GM23248 (cell line): Measurements from ENCODE around the gene PARVB.

Experiments used
- EZH2 ChIP-seq: fragments of 200-600 bp; sonication (generic); IDR thresholded peaks from 2 replicates; pipeline ENCODE4 v1.6.1; 2018; ENCODE audit warnings: antibody characterized with exemption, mild to moderate bottlenecking; ENCODE audit not compliant: insufficient read depth, poor library complexity, severe bottlenecking
- EZH2phosphoT487 ChIP-seq: fragments of 200-600 bp; sonication (generic); IDR thresholded peaks from 2 replicates; pipeline ENCODE4 v1.6.1; 2018; ENCODE audit warnings: antibody characterized with exemption, moderate library complexity, mild to moderate bottlenecking, low read depth; ENCODE audit not compliant: insufficient read depth

DNA sequence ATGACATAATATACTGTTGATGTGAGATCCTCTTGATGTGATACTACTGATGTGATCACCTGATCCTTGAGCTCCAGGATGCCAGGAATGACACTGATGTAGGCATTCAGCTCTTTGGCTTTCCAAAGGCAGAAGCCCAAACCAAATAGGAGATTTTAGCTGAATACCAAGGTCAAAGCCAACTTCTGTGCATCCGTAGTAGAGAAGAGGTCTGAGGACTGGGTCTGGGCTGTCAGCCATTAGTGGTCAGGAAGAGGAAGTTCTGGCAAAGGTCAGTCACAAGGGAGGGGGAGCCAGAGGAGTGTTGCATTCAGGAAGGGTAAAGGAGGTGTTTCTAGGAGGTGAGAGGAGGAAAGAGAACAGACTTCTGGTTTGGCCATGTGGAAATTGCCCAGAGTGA is 103.3 kb downstream of the PARVB start:
- TF ChIP-seq EZH2, result no peak
- TF ChIP-seq EZH2phosphoT487, result no peak
